GM12865 (cell line): ENCODE results near the gene DIP2B.

Experiments
- DNase-seq: peaks from one replicate; pipeline ENCODE4 v3.0.0; 2010; ENCODE audit warnings: low read depth
- H3K4me3 ChIP-seq: 2 replicates; pipeline ENCODE4 v1.5.1; 2011; ENCODE audit warnings: mild to moderate bottlenecking, low read depth, low read length, control low read depth
- TF ChIP-seq, protein P1 (sequence below): IDR thresholded peaks from 2 replicates; pipeline ENCODE4 v1.5.1; 2011; ENCODE audit warnings: low read length, control low read depth, low read depth, inconsistent platforms; ENCODE audit not compliant: insufficient read depth; ENCODE audit errors: missing control alignments

The DIP2B gene, protein sequence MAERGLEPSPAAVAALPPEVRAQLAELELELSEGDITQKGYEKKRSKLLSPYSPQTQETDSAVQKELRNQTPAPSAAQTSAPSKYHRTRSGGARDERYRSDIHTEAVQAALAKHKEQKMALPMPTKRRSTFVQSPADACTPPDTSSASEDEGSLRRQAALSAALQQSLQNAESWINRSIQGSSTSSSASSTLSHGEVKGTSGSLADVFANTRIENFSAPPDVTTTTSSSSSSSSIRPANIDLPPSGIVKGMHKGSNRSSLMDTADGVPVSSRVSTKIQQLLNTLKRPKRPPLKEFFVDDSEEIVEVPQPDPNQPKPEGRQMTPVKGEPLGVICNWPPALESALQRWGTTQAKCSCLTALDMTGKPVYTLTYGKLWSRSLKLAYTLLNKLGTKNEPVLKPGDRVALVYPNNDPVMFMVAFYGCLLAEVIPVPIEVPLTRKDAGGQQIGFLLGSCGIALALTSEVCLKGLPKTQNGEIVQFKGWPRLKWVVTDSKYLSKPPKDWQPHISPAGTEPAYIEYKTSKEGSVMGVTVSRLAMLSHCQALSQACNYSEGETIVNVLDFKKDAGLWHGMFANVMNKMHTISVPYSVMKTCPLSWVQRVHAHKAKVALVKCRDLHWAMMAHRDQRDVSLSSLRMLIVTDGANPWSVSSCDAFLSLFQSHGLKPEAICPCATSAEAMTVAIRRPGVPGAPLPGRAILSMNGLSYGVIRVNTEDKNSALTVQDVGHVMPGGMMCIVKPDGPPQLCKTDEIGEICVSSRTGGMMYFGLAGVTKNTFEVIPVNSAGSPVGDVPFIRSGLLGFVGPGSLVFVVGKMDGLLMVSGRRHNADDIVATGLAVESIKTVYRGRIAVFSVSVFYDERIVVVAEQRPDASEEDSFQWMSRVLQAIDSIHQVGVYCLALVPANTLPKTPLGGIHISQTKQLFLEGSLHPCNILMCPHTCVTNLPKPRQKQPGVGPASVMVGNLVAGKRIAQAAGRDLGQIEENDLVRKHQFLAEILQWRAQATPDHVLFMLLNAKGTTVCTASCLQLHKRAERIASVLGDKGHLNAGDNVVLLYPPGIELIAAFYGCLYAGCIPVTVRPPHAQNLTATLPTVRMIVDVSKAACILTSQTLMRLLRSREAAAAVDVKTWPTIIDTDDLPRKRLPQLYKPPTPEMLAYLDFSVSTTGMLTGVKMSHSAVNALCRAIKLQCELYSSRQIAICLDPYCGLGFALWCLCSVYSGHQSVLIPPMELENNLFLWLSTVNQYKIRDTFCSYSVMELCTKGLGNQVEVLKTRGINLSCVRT (N-terminal part only)

DNA sequence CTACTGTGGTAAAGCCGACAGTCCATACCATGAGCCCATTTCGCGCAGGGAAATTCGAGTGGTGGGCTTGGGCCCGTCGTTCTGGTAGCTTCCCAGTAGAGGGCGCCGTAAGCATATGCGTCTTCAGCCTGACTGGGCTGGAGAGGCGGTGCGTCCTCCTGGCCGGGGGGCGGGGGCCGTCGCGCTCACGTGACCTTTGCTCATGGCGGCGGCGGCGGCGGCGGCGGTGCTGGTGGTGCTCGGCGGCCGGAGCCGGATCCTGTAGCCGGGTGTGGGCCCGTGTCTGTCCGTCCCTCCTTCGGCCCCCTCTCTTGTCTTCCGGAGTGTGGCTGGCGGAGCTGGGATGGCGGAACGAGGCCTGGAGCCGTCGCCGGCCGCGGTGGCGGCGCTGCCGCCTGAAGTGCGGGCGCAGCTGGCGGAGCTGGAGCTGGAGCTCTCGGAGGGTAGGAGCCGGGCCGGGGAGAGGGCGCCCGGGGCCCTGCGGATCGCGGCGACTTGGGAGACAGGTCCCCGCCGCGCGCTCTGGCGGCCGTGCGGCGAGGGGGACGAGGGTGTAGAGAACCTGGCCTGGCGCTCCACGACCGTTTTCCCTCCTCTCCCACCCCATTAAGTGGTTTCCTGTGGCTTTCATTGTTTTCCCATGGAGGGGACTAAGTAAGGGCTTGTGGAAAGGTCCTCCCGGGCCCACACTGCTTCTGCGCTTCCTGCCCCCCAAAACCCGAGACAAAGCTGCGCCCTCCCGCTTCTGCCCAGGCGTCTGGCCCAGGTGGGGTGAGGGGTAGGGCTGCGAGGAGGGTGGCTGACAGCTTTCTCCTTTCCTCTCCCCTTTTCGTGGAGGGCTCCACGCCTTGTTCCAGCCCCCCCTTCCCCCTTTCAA, at the start of gene DIP2B:
Gene DIP2B, plus strand, starts transcription at position 188 of the 877 bp plus-strand sequence. Its CDS starts 156 bp downstream, at position 344.
- TF ChIP-seq, protein P1, sequence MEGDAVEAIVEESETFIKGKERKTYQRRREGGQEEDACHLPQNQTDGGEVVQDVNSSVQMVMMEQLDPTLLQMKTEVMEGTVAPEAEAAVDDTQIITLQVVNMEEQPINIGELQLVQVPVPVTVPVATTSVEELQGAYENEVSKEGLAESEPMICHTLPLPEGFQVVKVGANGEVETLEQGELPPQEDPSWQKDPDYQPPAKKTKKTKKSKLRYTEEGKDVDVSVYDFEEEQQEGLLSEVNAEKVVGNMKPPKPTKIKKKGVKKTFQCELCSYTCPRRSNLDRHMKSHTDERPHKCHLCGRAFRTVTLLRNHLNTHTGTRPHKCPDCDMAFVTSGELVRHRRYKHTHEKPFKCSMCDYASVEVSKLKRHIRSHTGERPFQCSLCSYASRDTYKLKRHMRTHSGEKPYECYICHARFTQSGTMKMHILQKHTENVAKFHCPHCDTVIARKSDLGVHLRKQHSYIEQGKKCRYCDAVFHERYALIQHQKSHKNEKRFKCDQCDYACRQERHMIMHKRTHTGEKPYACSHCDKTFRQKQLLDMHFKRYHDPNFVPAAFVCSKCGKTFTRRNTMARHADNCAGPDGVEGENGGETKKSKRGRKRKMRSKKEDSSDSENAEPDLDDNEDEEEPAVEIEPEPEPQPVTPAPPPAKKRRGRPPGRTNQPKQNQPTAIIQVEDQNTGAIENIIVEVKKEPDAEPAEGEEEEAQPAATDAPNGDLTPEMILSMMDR, result peak; percentile 89
- peak within 1 kb of the TSS; percentile 76 for H3K4me3 ChIP-seq
- peak; percentile 97 for DNase-seq

DNA sequence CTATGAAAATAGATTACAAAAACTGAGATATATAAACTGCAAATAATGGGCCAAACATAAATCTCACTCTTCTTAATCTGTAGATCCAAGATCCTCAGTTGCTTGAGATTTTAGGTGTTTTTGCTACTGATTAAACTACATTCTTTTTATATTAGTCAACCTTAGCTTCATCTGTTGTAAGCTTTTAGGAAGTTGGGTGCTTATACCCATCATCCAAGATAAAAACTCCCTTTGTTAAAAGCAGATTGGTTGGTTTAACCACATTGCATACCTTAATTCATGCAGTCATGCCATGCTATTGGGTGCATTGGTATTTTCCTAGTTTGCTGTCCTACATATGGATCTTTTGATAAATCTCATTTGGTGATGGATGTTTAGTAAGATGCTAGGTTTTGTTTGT, 46.2 kb upstream of the DIP2B start:
- DNase-seq, result no peak

DNA sequence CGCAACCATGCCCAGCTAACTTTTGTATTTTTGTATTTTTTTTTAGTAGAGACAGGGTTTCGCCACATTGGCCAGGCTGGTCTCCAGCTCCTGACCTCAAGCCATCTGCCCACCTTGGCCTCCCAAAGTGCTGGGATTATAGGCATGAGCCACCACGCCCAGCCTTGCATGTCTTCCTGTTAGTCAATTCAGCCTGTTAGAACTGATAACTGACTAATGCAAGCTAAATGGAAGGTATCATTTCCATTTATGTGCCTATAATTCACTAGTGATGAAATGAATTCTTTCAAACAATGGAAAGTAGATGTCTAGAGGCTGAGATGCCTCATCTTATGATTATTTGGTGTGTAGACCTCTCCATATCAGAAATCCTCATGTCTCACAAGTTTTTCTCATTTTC, 37.3 kb upstream of the DIP2B start:
- no peak overlapping the region for H3K4me3 ChIP-seq
- TF ChIP-seq, protein P1, result no peak

More for the DNA sequence above, 46.2 kb upstream of the DIP2B start:
- TF ChIP-seq, protein P1, result no peak
- no peak overlapping the region for H3K4me3 ChIP-seq

DNA sequence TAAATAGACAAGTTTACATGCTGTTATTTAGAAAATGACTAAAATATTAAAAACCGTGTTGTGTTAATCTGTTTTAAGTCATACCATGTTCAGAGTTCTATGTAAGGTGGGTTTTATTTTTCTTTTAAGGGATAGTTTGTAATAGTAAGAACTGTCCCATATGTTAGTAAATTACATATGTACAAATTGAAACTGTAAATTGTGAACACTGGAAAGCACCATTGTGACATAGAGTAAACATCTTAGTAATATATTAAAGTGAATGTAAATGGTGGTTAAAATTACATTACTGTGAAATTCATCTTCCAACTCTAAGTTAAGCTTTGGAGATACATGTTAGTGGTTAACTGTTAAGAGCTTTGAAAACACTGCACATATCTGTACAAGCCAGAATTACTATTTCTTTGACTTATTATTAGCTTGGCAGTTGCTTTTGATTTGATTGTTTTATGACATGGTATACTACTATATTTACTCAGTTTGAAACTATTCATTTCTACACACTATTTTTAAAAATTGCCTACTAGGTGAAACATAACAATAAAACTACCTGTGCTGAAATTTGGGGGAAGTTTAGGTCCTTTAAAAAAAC, 27.4 kb upstream of the DIP2B start:
- TF ChIP-seq, protein P1, result no peak
- peak; percentile 13 for DNase-seq
- no peak overlapping the region for H3K4me3 ChIP-seq

More for the DNA sequence above, 37.3 kb upstream of the DIP2B start:
- no peak for DNase-seq

DNA sequence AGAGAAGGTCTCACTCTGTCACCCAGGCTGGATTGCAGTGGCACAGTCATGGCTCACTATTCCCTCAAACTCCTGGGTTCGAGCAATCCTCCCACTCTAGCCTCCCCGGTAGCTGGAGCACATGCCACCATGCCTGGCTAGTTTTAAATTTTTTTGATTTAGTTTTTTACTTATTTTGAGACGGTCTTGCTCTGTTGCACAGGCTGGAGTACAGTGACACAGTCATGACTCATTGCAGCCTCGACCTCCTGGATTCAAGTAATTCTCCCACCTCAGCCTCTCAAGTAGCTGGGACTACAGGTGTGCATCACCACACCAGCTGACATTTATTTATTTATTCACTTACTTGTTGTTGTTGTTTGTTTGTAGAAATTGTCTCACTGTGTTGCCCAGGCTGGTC, 22.2 kb upstream of the DIP2B start:
- H3K4me3 ChIP-seq, result no peak overlapping the region
- TF ChIP-seq, protein P1, result no peak
- DNase-seq, result no peak
